ENCODE data around the gene VEGFA. TPM values are rescaled to one million over a fixed set of nuclear protein-coding genes. Genes with fewer than 3 reads are reported as not detected.

The VEGFA gene
- polyA plus RNA-seq, 3 donors = 19.0 to 454 (median 32.0) TPM

- no peak for DNase-seq
- H3K79me2 ChIP-seq (ENCODE audit: insufficient read depth, low read length) = no peaks in the 10 kb centered on the region
- TF ChIP-seq, protein P1, sequence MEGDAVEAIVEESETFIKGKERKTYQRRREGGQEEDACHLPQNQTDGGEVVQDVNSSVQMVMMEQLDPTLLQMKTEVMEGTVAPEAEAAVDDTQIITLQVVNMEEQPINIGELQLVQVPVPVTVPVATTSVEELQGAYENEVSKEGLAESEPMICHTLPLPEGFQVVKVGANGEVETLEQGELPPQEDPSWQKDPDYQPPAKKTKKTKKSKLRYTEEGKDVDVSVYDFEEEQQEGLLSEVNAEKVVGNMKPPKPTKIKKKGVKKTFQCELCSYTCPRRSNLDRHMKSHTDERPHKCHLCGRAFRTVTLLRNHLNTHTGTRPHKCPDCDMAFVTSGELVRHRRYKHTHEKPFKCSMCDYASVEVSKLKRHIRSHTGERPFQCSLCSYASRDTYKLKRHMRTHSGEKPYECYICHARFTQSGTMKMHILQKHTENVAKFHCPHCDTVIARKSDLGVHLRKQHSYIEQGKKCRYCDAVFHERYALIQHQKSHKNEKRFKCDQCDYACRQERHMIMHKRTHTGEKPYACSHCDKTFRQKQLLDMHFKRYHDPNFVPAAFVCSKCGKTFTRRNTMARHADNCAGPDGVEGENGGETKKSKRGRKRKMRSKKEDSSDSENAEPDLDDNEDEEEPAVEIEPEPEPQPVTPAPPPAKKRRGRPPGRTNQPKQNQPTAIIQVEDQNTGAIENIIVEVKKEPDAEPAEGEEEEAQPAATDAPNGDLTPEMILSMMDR (IDR thresholded peaks at IDR 0.05) = no peak
- peaks cover 39 to 44% of the 10 kb centered on the region in 2 donors for H3K36me3 ChIP-seq (replicated peaks in 1 of 2; ENCODE audit: control insufficient read depth in 1 of 2, insufficient read depth in 2 of 2, low read length in 2 of 2)
- no peak overlapping the region for H3K27ac ChIP-seq (ENCODE audit: low read depth in 1 of 2, low read length in 2 of 2)
- Mint-ChIP-seq H3K27me3 (ENCODE audit: low read depth in 3 of 3) (peaks cover 1 to 3% (median 2%) of the 10 kb centered on the region in 3 donors), H3K4me1 (peaks cover 48% of the 10 kb centered on the region), H3K36me3 (peaks cover 43 to 52% of the 10 kb centered on the region in 2 donors), H3K27ac (peak overlapping the region in 4 of 7 donors; percentile 15 to 59 (median 48)), H3K9me3 (no peaks in the 10 kb centered on the region), H3K4me3 (no peak overlapping the region)
- no peak overlapping the region for H3K4me3 ChIP-seq (replicated peaks in 1 of 3; ENCODE audit: low read depth in 2 of 3, low read length in 3 of 3)
- WGBS (ENCODE audit: insufficient coverage) = no CpG with 5 or more reads among the region's 1 CpG
- intact Hi-C loops (cut with micrococcal nuclease) = loop anchor here in 1 of 2 donors (2.0 kb wide), 1 partner anchor 14 kb away; no protein-coding TSS in a partner anchor
- no peak overlapping the region for H3K9ac ChIP-seq (ENCODE audit: insufficient read depth, low read length, poor library complexity, severe bottlenecking)
- no peaks in the 10 kb centered on the region for H3K27me3 ChIP-seq (ENCODE audit: control insufficient read depth in 2 of 2, insufficient read depth in 2 of 2, low read length in 2 of 2)
- H4K20me1 ChIP-seq (ENCODE audit: insufficient read depth, low read length) = peaks cover 36% of the 10 kb centered on the region
- H3K4me2 ChIP-seq (replicated peaks; ENCODE audit: extremely low read depth, low read length, poor library complexity, severe bottlenecking) = no peak overlapping the region
- H3K4me1 ChIP-seq (ENCODE audit: control insufficient read depth in 1 of 2, insufficient read depth in 2 of 2, low read length in 2 of 2) = peaks cover 27 to 29% of the 10 kb centered on the region in 2 donors
- H2AFZ ChIP-seq (ENCODE audit: insufficient read depth, low read depth, low read length, poor library complexity, severe bottlenecking) = no peak overlapping the region
- H3K9me3 ChIP-seq (replicated peaks in 1 of 2; ENCODE audit: control insufficient read depth in 1 of 2, insufficient read depth in 1 of 2, low read length in 2 of 2) = no peaks in the 10 kb centered on the region
Measured at GRCh38 chr6:43786664-43787329, 16.8 kb downstream of the VEGFA start.

DNA sequence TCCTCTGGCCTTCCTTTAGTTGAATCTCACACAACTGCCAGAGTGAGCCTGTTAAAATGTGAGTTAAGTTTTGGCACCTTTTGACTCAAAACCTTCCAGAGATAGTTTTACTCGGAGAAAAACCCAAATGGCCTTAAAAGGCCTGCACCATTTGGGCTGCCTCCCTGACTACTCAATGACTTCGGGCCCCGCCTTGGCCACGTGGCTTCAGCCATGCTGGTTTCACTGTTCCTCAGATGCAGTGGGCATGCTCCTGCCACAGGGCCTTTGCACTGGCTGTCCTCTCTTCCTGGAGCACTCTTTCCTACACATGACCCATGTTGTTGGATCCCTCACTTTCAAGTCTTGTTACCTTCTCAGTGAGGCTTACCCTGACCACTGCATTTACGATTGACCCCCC lies 18.3 kb downstream of the VEGFA start:
- peaks cover 24 to 29% of the 10 kb centered on the region in 2 donors for H3K36me3 ChIP-seq (replicated peaks in 1 of 2; ENCODE audit: control insufficient read depth in 1 of 2, insufficient read depth in 2 of 2, low read length in 2 of 2)
- DNase-seq = no peak
- H3K9me3 ChIP-seq (replicated peaks in 1 of 2; ENCODE audit: control insufficient read depth in 1 of 2, insufficient read depth in 1 of 2, low read length in 2 of 2) = no peaks in the 10 kb centered on the region
- Mint-ChIP-seq H3K9me3 (no peaks in the 10 kb centered on the region), H3K36me3 (peaks cover 28 to 37% of the 10 kb centered on the region in 2 donors), H3K27ac (peak overlapping the region in 3 of 7 donors; percentile 28 to 47 (median 37)), H3K4me1 (peaks cover 53% of the 10 kb centered on the region), H3K27me3 (ENCODE audit: low read depth in 3 of 3) (peaks cover under 1 to 2% (median 2%) of the 10 kb centered on the region in 3 donors), H3K4me3 (no peak overlapping the region)
- 95% methylated on average over 5 of the region's 5 CpGs for WGBS (ENCODE audit: insufficient coverage)
- H3K4me1 ChIP-seq (ENCODE audit: control insufficient read depth in 1 of 2, insufficient read depth in 2 of 2, low read length in 2 of 2) = peaks cover 29 to 37% of the 10 kb centered on the region in 2 donors
- no peak overlapping the region for H3K9ac ChIP-seq (ENCODE audit: insufficient read depth, low read length, poor library complexity, severe bottlenecking)
- no peak overlapping the region for H3K27ac ChIP-seq (ENCODE audit: low read depth in 1 of 2, low read length in 2 of 2)
- H4K20me1 ChIP-seq (ENCODE audit: insufficient read depth, low read length) = peaks cover 21% of the 10 kb centered on the region
- H3K27me3 ChIP-seq (ENCODE audit: control insufficient read depth in 2 of 2, insufficient read depth in 2 of 2, low read length in 2 of 2) = no peaks in the 10 kb centered on the region
- H3K4me3 ChIP-seq (replicated peaks in 1 of 3; ENCODE audit: low read depth in 2 of 3, low read length in 3 of 3) = no peak overlapping the region
- TF ChIP-seq, protein P1 (IDR thresholded peaks at IDR 0.05) = no peak
- intact Hi-C loops (cut with micrococcal nuclease) = no loop called here
- no peak overlapping the region for H2AFZ ChIP-seq (ENCODE audit: insufficient read depth, low read depth, low read length, poor library complexity, severe bottlenecking)
- no peak overlapping the region for H3K4me2 ChIP-seq (replicated peaks; ENCODE audit: extremely low read depth, low read length, poor library complexity, severe bottlenecking)
- H3K79me2 ChIP-seq (ENCODE audit: insufficient read depth, low read length) = no peaks in the 10 kb centered on the region

All from CD14-positive monocyte (primary cell).